Measurements from ENCODE around the gene BRD1. TPM values are rescaled to one million over a fixed set of nuclear protein-coding genes. Genes with fewer than 3 reads are reported as not detected.
"Not testable (repeated sequence)": the region's sequence is repeated elsewhere in the genome, so short reads cannot be mapped to it uniquely, and the experiment has no call there.

The BRD1 gene
- total and polyA plus RNA-seq, 12 donors = 8.2 to 23.2 (median 16.9) TPM

GRCh38 chr22:49852898-49853894 lies 25.5 kb upstream of the BRD1 start, which contains the start of gene ZBED4:
ZBED4 (plus strand) TSS chr22:49853844; CDS start chr22:49883663, 29,819 bp downstream.
- H3K27ac ChIP-seq = peak within 1 kb of the TSS; percentile 59 to 97 (median 95)
- peaks cover 21 to 27% (median 26%) of the 10 kb centered on the region in 7 donors for H3K27me3 ChIP-seq
- intact Hi-C loops (cut with DNase I) = loop anchor here in 4 of 10 donors (2.0 to 10.0 kb wide), 3 partner anchors 26 to 68 kb away; partner anchors contain the start of genes ALG12 (in 1 of the 4), BRD1 (in 1 of the 4) and CRELD2 (in 1 of the 4)
- TF ChIP-seq CTCF (IDR thresholded peaks at IDR 0.05) = no peak
- peak within 1 kb of the TSS; percentile 63 to 90 (median 78) for H3K4me3 ChIP-seq
- no peaks in the 10 kb centered on the region for H3K36me3 ChIP-seq
- peak; percentile 95 to 100 for DNase-seq
- WGBS, 2 donors = 0 to 1% methylated on average over 82 to 125 of the region's 127 CpGs
- H3K4me1 ChIP-seq = peaks cover 19 to 45% (median 42%) of the 10 kb centered on the region in 9 donors
- peak; percentile 94 to 97 (median 96) for ATAC-seq
- H3K9me3 ChIP-seq = no peaks in the 10 kb centered on the region

GRCh38 chr22:49852568-49852897 lies 24.9 kb upstream of the BRD1 start:
- intact Hi-C loops (cut with DNase I) = loop anchor here in 4 of 10 donors (2.0 to 10.0 kb wide), 3 partner anchors 26 to 68 kb away; partner anchors contain the start of genes ALG12 (in 1 of the 4), BRD1 (in 1 of the 4) and CRELD2 (in 1 of the 4)
- Histone ChIP-seq H3K4me3 (peak overlapping the region; percentile 63 to 90 (median 76)), H3K4me1 (peaks cover 19 to 47% (median 45%) of the 10 kb centered on the region in 9 donors), H3K27ac (peak overlapping the region in 9 of 10 donors; percentile 59 to 97 (median 95)), H3K27me3 (peaks cover 27 to 34% (median 32%) of the 10 kb centered on the region in 7 donors)
- DNase-seq, H3K9me3 ChIP-seq, H3K36me3 ChIP-seq, ATAC-seq: not testable (repeated sequence)
- 55 to 64% methylated on average over 13 of the region's 13 CpGs for WGBS, 2 donors

GRCh38 chr22:49850959-49851802 lies 23.5 kb upstream of the BRD1 start:
- DNase-seq (no peak), ATAC-seq (no peak)
- H3K4me3 ChIP-seq = no peak overlapping the region
- H3K27ac ChIP-seq = no peak overlapping the region
- TF ChIP-seq CTCF (IDR thresholded peaks at IDR 0.05) = no peak
- peaks cover 19 to 46% (median 42%) of the 10 kb centered on the region in 9 donors for H3K4me1 ChIP-seq
- intact Hi-C loops (cut with DNase I) = loop anchor here in 2 of 10 donors (10.0 kb wide), 1 partner anchor 66 kb away; no protein-coding TSS in a partner anchor
- H3K9me3 ChIP-seq = no peaks in the 10 kb centered on the region
- H3K36me3 ChIP-seq = no peaks in the 10 kb centered on the region
- WGBS, 2 donors = 81 to 84% methylated on average over 10 of the region's 10 CpGs
- peaks cover 27 to 43% (median 39%) of the 10 kb centered on the region in 7 donors for H3K27me3 ChIP-seq

GRCh38 chr22:49850021-49850911 lies 22.6 kb upstream of the BRD1 start:
- Histone ChIP-seq H3K27ac (no peak overlapping the region), H3K4me3 (peak overlapping the region in 5 of 10 donors; percentile 55 to 66 (median 59)), H3K36me3 (no peaks in the 10 kb centered on the region), H3K27me3 (peaks cover 27 to 45% (median 40%) of the 10 kb centered on the region in 7 donors), H3K9me3 (no peaks in the 10 kb centered on the region), H3K4me1 (peaks cover 13 to 37% (median 36%) of the 10 kb centered on the region in 9 donors)
- no peak for TF ChIP-seq CTCF (IDR thresholded peaks at IDR 0.05)
- DNase-seq (no peak), ATAC-seq (no peak)
- intact Hi-C loops (cut with DNase I) = loop anchor here in 2 of 10 donors (10.0 kb wide), 1 partner anchor 65 kb away; no protein-coding TSS in a partner anchor
- 48 to 49% methylated on average over 31 of the region's 31 CpGs for WGBS, 2 donors
